SKM-1 (cell line): ENCODE results near the gene ZNF423.

Experiments used
- DNase-seq: peaks from one replicate; lab custom pipeline; 2025; ENCODE audit not compliant: unreplicated experiment; lab: John Stamatoyannopoulos, UW

ZNF423 gene

GRCh38 chr16:49542946-49543630 lies 312.8 kb downstream of the ZNF423 start:
- no peak for DNase-seq

GRCh38 chr16:49542391-49542891 lies 313.5 kb downstream of the ZNF423 start:
- DNase-seq: no peak

DNA sequence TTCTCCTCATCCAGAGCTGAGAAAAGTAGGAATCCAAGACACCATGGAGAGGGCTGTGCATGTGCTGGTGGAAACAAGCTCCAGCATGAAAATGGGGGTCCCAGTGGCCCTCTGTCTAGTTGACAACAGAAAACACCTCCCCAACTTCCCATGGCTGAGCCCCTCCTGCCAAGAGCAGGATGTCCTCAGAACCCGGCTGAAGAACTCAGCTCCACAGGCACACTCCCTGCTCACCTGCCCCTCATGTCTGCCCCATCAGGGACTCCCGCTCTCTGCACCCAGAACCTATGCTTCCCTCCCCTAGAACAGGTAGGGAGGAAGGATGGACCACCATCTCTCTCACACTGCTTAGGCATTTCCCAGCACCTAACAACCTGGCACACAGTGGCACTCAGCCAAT lies 315.1 kb downstream of the ZNF423 start:
- no peak for DNase-seq

DNA sequence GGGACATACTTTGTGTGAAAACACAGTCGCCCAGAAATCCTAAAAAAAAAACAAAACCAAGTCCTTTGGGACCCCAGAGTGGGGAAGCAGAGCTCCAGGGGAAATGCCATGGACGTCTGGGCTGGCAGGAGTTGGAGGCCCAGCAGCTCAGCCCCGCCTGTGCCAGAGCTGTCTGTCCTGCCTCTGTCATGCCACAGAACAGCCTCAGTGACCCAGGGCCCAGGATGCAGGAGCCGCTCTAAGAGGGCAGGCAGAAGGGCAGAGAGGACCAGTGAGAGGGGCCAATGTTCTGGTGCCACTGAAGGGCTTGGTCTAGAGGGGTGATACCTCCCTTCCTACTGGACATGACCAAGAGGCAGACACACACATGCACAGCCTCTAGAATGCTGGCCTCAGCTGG lies 316.2 kb downstream of the ZNF423 start:
- DNase-seq: no peak

GRCh38 chr16:49537924-49538459 lies 317.9 kb downstream of the ZNF423 start:
- DNase-seq: no peak

- no peak for DNase-seq
Observed at GRCh38 chr16:49534901-49535610, 320.9 kb downstream of the ZNF423 start.

GRCh38 chr16:49533422-49533821 lies 322.5 kb downstream of the ZNF423 start:
- no peak for DNase-seq

DNA sequence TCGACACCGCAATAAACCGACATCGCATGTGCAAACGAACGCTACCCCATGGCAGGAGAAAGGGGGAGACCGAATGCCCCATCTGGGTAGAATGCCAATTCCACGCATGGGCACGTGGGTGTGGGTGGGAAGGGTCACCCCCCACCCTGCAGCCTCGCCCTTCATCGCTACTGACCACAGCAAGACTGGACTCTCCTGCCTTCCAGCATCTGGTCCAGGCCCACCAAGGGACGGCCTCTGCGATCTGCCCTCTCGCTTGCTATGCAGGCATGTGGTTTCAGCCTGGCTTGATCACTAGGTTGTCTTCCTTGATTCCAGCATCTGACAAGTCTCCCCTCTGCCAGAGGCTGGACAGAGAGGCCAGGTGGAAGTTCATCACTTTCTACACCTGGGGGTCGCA lies 323.0 kb downstream of the ZNF423 start:
- DNase-seq: no peak

- DNase-seq: no peak
Observed at GRCh38 chr16:49531931-49532840, 323.7 kb downstream of the ZNF423 start.

DNA sequence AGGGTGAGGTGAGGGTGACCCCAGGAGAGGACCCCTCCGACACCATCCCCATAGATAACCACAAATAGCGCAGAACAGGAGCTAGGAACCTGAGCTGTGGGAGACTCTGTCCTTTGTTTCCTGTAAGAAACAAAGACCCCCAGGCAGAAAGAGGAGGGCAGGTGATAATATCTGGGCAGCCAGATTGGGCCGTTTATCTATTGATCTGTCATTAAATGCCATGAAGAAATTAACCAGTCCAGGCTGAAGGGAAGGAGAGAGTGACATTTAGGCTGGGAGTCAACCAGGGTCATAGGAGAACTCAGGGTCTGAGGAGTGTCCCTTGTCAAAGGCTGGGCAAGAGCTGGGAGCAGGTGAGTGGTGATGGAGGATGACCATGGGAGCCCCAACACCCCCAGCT lies 324.5 kb downstream of the ZNF423 start:
- DNase-seq: no peak

DNA sequence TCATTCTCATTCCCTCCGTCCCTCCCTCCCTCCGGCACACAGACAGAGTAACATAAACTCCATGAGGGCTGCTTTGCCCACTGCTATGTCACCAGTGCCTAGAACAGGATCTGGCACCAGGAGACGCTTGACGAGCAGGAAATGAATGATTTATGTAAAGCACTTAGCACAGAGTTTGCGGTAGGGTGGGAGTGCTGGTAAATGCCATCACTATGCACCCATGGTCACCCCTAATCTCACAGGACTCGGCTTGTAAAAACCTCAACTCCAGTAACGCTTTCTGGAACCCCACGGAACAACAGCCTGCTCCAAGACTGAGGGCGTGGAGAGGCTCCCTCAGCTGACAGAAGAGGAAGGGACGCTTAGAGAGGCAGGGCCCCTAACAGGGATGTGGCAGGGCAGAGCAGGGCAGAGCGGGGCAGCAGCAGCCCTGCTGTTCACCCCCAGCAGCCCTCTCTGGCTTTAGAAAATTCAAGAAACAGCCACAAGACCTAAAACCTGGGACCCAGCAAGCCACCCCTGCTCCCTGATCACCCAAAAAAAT lies 325.4 kb downstream of the ZNF423 start:
- DNase-seq: no peak

GRCh38 chr16:49529411-49530045 lies 326.4 kb downstream of the ZNF423 start:
- DNase-seq: no peak

DNA sequence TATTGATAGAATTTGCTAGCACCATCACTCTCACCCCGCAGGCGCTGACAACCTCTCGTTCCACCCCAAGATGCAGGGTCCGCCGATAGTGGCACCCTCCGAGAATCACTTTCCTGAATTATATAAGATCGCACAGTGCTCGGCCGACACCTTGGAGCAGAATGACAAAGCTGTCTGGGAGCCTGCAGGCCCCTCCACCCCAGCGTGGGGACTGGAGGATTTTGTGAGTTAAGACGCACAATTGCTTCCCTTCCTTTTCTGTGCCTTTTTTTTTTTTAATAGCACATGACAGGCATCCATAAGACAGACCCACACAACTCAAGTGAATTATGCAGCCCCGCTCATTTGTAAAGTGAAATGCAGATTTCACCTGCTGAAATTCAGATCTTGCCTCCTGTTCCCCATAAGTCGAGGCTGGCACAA lies 327.0 kb downstream of the ZNF423 start:
- no peak for DNase-seq

DNA sequence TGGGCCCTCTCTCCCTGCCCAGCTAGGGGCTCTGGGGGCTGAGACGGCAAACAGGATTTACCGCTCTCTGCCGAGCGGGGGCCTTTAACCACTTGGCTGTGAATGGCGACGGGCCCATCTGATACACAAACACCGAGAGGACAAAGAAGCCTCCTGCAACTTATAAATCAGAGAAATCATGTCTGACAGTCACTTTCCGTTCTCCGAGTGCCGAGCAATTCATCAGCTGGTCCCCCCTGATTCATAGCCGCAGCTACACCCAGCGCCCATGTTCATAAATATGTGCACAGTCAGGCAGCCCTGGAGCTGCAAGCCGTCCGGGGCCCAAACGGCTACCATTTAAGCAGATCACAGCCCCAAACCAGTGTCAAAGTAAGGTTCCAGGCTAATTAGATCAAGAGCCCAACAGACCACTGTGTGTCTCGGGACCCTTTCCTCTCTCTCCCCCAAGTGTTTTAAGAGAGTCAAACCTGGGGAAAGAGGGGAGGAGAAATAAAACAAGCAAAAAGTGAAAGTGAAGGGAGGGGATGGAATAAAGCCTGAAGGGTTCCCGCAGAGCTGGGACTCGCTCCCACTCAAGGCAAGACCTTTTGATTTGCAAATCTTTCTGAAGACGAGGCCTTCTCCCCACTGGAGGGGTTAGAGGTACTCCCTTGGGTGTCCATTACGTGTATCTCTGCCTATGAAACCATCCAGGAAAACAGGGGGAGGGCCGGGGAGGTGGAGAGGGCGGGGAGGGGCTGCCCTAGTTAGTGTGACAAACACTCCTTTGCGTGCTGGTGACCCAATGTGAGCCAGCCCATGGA lies 327.6 kb downstream of the ZNF423 start:
- DNase-seq: no peak

DNA sequence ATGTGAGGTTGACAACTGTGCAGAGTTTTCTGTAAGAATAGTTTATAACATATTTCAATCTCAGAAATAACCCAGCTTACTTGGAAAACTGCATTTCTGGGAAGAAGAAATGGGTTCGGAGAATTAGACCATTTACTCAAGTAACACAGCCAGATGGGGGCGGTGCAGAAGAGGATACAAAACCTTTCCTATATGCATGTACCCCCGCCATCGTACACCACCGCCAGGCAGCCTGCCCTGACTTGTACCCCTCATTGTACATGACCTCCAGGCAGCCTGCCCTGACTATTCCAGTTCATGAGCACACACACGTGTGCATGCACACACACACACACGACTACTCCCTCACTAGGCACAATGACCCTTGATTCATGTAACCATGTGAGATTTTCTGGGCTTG lies 328.3 kb downstream of the ZNF423 start:
- DNase-seq: no peak

GRCh38 chr16:49526860-49527365 lies 329.0 kb downstream of the ZNF423 start:
- DNase-seq: no peak

DNA sequence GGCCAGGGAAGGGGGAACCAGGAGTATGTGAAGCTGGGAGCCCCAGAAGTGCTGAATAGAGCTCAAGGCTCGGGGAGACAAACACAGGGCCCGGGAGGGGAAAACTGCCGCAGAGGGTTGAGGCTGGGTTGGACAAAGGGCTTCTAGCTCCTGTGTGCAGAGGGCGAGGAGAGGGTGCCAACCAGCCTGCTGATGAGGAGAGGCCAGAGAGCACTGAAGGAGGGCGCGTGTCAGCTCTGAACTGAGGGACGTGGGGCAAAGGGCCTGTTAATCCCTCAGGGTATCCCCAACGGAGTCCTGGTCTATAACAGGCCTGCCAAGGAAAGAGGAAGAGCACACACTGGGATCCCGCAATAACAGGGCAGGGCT lies 331.0 kb downstream of the ZNF423 start:
- DNase-seq: no peak

DNA sequence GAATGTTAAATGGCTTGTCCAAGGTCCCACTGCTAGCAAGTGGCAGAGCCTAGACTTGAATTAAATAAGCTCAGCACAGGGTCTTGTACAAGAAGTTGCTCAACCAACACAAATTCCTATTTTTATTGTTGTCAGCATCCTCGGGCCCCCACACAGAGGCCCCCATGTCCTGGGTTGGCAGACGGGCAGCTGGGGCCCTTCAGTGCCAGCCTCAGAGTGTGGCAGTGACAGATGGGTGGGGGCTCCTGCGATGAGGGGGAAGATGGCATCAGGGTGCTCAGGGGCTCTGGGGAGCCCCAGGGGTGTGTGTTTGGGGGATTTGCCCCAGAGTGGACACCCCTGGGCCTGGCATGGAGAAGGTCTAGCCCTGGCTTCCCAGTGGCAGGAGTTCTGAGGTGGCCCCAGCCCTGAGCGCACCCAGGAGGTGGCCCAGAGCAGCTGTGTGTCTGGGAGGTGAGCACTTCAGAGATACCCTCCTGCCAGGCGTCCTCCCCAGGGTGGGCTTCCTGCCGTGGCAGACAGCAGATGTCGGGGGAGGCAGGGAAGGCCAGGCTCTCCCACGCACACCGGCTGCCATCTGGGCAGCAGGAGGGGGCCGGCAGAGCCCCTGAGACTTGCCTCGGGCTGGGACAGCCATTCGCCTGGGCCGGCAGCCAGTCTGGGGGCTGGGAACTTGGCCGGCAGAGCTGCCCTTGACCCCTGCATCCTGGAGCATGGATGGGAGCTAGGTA lies 331.5 kb downstream of the ZNF423 start:
- no peak for DNase-seq
